Coronary artery (tissue), 2 donors: ENCODE measurements around the gene EBPL.

Source experiments
- DNase-seq: peaks from one replicate; pipeline ENCODE4 v3.0.0-alpha.2; 2017; ENCODE audit warnings: low spot score
- H3K27ac ChIP-seq, 2 donors: fragments of 200-600 bp; sonication (generic); one replicate each; pipeline ENCODE4 v1.5.1; 2016 to 2019
- H3K4me3 ChIP-seq: fragments of 200-600 bp; sonication (generic); 2 replicates; pipeline ENCODE4 v1.5.1; 2016; ENCODE audit warnings: mild to moderate bottlenecking, moderate library complexity
- CTCF ChIP-seq: fragments of 200-600 bp; sonication (generic); IDR thresholded peaks from one replicate; pipeline ENCODE4 v1.5.1; 2019; ENCODE audit warnings: antibody characterized with exemption

The EBPL gene

GRCh38 chr13:49693191-49693733, 2.0 kb upstream of the EBPL start:
- TF ChIP-seq CTCF = no peak
- Histone ChIP-seq H3K4me3 (no peak overlapping the region), H3K27ac (no peak overlapping the region)
- no peak for DNase-seq

GRCh38 chr13:49690133-49690994, 922 bp downstream of the EBPL start:
- TF ChIP-seq CTCF = no peak
- peak overlapping the region; percentile 78 to 89 for H3K27ac ChIP-seq
- no peak for DNase-seq
- peak overlapping the region; percentile 97 for H3K4me3 ChIP-seq

- H3K27ac ChIP-seq = no peak overlapping the region
- no peak overlapping the region for H3K4me3 ChIP-seq
- no peak for DNase-seq
- TF ChIP-seq CTCF = no peak
These were observed 7.8 kb downstream of the EBPL start for GRCh38 chr13:49683489-49683888.

GRCh38 chr13:49681842-49682435, 9.3 kb downstream of the EBPL start:
- Histone ChIP-seq H3K27ac (no peak overlapping the region), H3K4me3 (no peak overlapping the region)
- no peak for TF ChIP-seq CTCF
- DNase-seq = no peak

- TF ChIP-seq CTCF = no peak
- Histone ChIP-seq H3K27ac (no peak overlapping the region), H3K4me3 (no peak overlapping the region)
- no peak for DNase-seq
These were observed 12.0 kb downstream of the EBPL start for GRCh38 chr13:49679246-49679645.

- Histone ChIP-seq H3K27ac (no peak overlapping the region), H3K4me3 (no peak overlapping the region)
- TF ChIP-seq CTCF = no peak
- no peak for DNase-seq
These were observed 12.9 kb downstream of the EBPL start for GRCh38 chr13:49678191-49678914.
